ENCODE measurements around the gene AREG. TPM values are rescaled to one million over a fixed set of nuclear protein-coding genes. Genes with fewer than 3 reads are reported as not detected.
A peak's percentile ranks its signal among the peaks of the same experiment; 100 is the strongest.

The AREG gene
- polyA plus RNA-seq, 3 donors, result 0.11 to 0.76 (median 0.16) TPM

GRCh38 chr4:74486905-74487304, 42.0 kb downstream of the AREG start:
- DNase-seq (ENCODE audit: extremely low read depth in 1 of 11, low read depth in 9 of 11, low spot score in 4 of 11), result no peak

- no peak for DNase-seq (ENCODE audit: extremely low read depth in 1 of 11, low read depth in 9 of 11, low spot score in 4 of 11)
Measured at GRCh38 chr4:74487771-74488170, 42.8 kb downstream of the AREG start.

- no peak for DNase-seq (ENCODE audit: extremely low read depth in 1 of 11, low read depth in 9 of 11, low spot score in 4 of 11)
Measured at GRCh38 chr4:74490736-74491135, 45.8 kb downstream of the AREG start.

- DNase-seq (ENCODE audit: extremely low read depth in 1 of 11, low read depth in 9 of 11, low spot score in 4 of 11), result no peak
Measured at GRCh38 chr4:74499986-74500781, 55.2 kb downstream of the AREG start.

- no peak for DNase-seq (ENCODE audit: extremely low read depth in 1 of 11, low read depth in 9 of 11, low spot score in 4 of 11)
Measured at GRCh38 chr4:74501579-74501978, 56.6 kb downstream of the AREG start.

- no peak for DNase-seq (ENCODE audit: extremely low read depth in 1 of 11, low read depth in 9 of 11, low spot score in 4 of 11)
Measured at GRCh38 chr4:74503580-74503979, 58.6 kb downstream of the AREG start.

- DNase-seq (ENCODE audit: extremely low read depth in 1 of 11, low read depth in 9 of 11, low spot score in 4 of 11), result peak in 1 of 11 donors; percentile 15
Measured at GRCh38 chr4:74504212-74504611, 59.3 kb downstream of the AREG start.

Other genes with a start within 250 kb of the AREG start
- 1 to 10 TPM in 2 of 3 donors, under 1 TPM in 1; 0.86 to 1.5 (median 1.3) TPM for gene EPGN, start 136.7 kb upstream of the AREG start, polyA plus RNA-seq (ENCODE audit: insufficient read length in 3 of 3)
- under 1 TPM; 0.09 to 0.21 (median 0.16) TPM for gene EREG, start 80.0 kb upstream of the AREG start, polyA plus RNA-seq (ENCODE audit: insufficient read length in 3 of 3)